ENCODE results near the gene LCE3D.

DNA sequence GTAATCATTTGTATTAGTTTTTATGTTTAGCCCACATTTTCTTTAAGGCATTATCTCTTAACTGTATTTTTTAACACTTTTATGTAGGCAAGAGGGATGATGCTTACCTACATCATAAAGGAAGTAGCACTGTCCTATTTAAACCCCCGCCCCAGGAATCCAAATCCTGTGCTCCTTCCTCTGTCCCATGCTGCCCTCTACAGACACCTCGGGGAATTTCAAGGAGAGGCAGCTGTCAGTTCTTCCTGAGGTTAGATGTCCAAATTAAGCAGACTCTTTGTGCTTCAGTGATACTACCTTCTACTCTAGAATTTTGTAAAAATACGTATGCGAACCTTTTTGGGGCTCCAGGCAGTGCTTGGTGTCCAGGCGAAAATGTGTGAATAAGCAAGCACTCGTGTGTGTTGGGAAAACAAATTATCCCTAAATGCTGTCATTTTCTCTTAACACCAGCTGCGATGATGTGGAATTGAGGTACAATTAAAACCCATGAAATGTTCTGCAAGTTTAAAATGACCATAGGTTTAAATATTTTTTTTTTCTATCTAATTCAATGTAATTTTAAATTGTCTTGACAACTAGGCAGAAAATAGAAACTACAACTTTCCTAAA lies 46.9 kb downstream of the LCE3D start:
- TF ChIP-seq POLR2A (IDR thresholded peaks at IDR 0.05; ENCODE audit: low read depth, low read length) (no peak), POLR2AphosphoS5 (IDR thresholded peaks at IDR 0.05; ENCODE audit: low read depth, low read length) (no peak)

All from GM12892 (cell line).